GM21528 (cell line): ENCODE measurements around the gene THAP11.
A peak's percentile ranks its signal among the peaks of the same experiment; 100 is the strongest.

ENCODE experiments used
- ATAC-seq: cut with Tn5 transposase; IDR thresholded peaks from one replicate; pipeline ENCODE4 v1.9.1; 2021; ENCODE audit warnings: mild to moderate bottlenecking, moderate library complexity; ENCODE audit not compliant: unreplicated experiment, low FRiP score

THAP11 gene

DNA sequence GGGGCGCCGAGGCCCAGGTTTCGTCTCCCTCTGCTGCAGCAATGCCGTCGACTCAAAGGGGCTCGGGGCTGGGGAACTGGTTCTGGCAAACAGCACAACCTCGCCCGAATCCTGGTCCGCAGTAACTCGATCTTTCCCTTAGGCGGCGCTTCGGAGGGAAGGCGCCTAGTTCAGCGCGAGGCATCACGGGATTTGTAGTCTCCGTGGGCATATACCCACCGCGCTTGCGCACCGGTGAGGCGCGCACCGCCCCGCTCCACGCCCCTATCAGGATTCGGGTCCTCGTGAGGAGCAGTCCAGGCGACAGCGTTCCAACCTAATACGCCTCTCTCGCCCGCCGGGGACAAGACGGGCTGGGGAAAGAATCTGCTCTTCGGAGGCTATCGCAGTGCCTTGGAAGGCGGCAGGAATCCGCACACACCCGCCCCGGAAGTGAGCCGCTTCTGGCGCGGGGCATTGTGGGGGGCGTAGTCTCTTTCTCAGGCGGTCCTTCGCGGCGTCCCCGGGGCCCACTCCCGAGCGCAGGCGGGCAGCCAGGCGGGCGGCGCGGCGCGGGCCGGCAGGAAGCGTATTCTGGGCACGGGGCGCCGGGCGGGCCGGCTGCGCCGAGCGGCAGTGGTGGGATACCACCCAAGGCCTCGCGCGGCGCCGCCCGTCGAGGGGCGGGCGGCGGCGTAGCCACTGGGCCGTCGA lies at the start of gene THAP11:
Gene THAP11, plus strand, starts transcription at position 505 of the 693 bp plus-strand sequence. CDS start 235 bp downstream, outside the sequence.
- peak; percentile 48 for ATAC-seq

DNA sequence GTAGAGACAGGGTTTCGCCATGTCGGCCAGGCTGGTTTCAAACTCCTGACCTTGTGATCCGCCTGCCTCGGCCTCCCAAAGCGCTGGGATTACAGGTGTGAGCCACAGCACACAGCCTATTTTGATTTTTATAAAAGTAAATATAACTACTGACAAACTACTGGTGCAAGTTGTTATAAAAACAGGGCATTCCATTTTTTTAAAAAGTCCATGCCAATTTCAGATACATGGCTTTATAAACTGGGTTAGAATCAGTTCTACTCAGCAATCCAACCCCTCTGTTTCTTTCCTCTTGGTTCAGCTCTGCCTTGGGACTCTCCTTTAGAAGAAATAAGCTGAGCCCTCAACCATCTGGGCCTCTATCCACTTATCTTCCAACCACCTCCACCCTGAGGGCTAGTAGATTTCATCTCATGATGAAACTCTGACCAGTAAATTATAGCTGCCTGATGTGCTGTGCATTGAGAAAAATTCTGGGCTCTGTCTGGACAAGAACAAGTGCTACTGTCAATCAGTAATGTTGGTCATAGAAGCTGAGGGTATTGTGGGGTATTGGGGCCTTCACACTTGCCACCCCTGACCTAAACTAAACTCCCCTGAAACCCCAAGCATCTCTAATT lies 45.9 kb upstream of the THAP11 start:
- no peak for ATAC-seq

DNA sequence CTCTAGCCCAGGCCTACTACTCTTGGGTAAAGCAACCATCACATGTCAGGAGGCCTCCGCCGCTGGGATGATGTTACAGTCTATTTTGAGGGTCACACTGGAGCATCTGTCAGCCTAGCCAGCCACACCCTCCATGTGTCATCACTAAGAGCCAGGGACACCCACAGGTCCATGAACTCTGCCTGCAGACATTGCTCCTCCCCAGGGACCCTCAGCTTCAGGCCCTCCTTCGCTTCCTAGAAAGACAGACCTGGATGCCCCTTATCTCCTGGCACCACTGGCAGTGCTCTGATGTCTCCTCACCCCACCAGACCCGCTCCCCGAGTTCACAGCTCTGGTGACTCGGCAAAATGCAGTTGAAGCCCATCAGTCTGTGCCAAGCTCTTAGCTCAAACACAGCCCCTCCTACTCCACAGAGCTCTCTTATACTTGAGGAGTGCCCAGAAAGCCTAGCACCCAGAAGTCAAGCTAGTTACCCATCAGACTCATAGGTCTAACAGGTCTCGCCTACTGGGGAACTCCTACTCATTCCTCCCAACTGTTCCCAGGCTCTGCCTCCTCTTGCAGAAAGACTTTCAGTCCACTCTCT lies 41.7 kb upstream of the THAP11 start:
- ATAC-seq, result no peak

DNA sequence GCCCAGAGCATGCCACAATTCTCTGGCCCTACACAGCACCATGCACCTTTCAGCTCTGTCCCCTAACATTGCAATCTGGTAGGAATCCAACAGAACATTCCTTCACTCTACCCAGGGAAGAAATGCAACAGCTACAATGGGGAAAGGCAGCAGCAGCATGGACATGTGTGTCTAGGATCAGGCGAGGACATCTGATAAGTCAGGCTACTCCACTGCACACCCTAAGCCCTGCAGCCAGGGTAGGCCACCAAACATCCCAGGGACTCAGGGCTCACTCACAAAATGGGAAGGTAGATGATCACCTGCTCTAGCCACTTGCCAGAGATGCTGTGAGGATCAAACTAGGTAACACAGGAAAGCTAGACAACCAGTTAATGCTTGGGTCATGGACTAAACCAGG lies 40.9 kb upstream of the THAP11 start:
- no peak for ATAC-seq

DNA sequence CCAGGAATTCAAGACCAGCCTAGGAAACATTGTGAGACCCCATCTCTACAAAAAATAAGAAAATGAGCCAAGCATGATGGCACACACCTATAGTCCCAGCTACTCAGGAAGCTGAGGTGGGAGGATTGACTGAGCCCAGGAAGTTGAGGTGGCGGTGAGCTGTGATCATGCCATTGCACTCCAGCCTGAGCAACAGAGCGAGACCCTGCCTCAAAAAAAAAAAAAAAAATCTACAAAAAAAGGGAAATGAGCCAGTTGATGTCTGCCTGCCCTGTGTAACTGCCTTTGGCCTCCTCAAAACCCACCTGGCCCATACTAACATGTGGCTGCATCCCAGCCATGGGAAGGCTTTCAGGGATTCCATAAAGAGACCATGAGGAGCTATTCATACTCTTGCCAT lies 40.2 kb upstream of the THAP11 start:
- ATAC-seq, result no peak

DNA sequence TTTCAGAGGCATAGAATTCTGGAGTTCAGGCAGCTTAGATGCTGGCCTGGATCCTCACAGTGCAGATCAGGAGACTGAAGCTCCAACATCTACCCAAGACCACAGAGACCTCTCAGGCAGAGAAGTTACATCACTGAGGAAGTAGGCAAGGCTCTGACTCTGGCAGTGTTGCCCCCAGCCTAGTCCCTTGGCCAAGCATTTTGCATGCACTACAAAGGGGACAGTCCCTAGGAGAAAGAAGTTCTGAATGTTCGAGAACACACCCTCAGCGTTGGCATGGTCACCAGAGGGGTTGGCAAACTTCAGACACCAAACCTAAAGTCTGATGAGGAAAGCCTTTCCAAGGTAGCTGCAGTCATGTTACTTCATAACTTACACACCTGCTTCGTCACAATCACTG lies 38.2 kb upstream of the THAP11 start:
- no peak for ATAC-seq

DNA sequence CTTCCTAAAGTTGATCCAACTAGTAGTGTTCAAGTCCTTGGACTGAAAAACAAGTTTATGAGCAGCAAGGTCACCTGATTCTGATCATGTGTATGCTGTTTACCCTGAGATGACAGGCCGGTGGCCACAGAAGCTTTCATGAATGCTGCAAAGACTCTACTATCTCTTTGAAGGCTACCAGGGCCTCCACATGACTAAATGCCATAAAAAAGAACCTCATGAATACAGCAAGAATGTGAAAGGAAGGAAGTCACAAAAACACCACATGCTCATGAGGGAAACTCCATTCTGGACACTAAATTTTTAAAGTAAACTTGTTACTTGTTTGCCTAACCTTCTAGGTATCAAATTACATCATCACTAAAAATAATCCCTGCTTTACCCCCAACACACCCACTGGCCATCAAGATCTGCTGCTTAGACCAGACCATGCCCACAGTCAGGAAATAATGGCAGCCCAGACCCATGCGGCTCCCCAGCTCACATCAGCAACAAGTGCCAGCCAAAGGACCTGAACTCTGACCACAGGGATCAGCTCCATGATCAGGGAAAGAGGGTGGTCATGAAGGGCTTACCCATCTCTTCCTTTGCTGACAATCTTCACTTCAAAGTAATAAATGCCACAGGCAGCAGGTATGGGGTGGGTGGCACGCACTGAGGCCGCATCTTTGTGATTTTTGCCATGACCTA lies 37.1 kb upstream of the THAP11 start:
- no peak for ATAC-seq

DNA sequence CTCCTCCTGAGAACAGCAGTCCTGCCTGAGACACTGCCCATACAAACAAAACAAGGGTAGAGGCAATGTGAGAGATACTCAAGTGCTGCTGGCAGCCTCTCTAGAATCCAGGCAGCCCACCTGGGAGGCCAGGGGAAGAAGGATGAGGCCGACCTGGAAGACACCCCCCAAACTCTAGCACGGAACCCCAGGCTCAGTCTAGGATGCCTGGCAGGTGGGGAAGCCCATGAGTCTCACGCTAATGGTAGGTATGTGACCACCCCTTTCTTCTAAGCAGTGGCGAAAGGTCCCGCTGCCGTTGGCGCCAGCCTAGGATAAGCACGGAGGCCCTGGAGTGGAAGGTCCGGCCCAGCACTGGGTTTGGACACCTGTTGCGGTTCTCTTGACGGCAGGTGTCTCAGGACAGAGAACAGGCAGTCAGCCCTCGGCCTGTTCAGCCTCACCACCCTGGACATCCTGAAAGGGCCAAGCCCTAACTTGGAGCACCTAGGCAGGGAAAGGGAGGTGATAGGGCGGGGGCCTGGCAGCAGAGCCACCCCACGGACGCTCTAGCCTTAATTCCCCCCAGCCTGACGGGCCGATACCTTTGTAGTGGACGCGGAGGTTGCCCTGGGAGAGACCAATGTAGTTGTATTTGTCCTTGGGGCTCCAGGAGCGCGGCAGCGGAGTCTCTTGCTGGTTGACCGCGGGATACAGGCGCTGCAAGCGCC lies 36.2 kb upstream of the THAP11 start:
- peak; percentile 14 for ATAC-seq

DNA sequence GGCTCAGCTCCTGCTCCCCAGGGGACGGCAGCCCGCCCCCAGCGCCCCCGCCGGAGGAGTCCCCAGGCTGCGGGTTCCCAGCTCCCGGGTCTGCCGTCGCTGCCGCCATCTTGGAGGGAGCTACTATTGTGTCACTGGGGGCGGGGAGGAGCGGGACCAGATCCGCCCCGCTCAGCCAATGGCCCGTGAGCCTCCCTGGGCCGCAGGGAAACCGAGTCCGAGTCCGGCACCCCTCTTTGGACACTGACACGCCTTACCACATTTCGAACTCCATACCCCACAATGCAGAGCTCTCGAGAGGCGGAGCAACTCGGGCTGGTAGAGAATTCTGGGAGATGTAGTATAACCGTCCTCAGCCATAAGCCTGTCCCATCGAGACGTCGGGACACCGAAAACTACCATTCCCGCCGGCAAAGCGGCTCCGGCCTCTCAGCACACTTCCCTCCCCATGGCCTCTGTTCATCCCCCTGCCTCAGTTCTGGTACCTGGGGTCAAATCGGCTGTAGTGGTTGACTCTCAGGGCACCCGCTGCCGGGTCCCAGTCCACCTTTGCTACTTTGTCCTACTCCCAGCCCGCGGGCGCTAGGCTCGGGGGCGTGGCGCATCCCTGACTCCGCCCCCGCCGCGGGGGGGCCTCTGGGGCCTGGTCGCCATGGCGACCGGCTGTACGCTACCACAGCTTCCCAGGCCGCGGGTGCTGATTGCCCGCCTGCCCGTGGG lies 35.5 kb upstream of the THAP11 start, which contains the start of the genes RANBP10 and TSNAXIP1:
Gene RANBP10, minus strand, starts transcription at position 133 of the 720 bp plus-strand sequence. Its CDS starts 24 bp downstream, at position 109.
Gene TSNAXIP1, plus strand, starts transcription at position 462 of the 720 bp plus-strand sequence. CDS start 261 bp downstream, outside the sequence.
- ATAC-seq, result peak; percentile 92

DNA sequence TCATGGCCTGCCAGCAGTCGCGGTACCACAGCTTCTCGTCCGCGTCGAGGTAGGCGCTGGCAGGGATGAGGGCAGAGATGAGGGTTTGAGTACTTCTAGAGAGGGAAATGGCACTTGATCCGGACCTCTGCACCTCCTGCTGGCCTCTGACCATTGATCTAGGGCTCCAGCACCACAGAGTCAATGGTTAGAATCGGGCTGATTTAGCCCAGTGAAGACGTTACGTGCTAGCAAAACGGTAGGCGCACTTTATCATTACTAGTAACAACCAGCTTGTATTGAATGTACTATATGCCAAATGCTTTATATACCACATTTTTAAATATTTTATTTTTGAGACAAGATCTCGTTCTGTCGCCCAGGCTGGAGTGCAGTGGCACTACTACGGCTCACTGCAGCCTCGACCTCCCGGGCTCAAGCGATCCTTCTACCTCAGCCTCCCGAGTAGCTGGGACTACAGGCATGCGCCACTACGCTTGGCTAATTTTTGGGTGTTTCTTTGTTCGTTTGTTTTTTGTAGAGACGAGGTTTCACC lies 34.9 kb upstream of the THAP11 start:
- no peak for ATAC-seq

DNA sequence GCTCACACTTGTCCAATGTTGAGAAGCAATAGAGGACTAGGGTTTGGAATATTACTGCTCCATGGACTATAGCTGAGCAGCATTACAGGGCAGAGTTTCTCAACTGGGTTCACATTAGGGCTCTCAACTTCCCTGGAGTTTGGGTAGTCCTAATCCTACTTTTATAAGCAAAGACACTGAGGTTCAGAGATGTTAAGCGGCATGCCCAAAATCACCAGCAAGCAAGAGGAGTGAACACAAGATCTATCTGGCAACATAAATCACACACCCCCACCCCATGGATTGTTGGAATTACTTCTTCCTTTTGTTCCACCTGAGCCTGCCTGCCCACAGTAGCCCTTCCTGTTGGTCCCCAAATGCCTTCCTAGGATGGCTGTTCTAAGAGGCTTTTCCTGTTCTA lies 30.2 kb upstream of the THAP11 start:
- ATAC-seq, result no peak

DNA sequence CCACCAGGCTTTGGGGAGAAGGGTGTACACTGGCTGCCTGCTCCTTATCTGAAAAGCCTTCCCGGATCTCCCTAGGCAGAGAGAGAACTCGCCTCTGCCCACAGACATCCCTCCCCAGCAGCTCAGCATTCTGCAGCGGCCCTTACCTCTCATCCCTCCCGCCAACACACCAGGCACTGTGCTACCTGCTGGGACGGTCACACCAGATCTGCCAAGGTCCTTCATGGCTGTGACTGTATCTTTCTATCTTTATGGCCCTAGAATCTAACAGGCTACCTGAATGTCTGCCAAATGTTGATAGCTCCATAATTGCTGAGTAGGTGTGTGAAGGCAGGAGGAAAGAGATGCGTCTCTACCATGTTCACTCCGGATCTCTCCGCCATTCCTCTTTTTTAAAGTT lies 27.6 kb upstream of the THAP11 start:
- ATAC-seq, result no peak

DNA sequence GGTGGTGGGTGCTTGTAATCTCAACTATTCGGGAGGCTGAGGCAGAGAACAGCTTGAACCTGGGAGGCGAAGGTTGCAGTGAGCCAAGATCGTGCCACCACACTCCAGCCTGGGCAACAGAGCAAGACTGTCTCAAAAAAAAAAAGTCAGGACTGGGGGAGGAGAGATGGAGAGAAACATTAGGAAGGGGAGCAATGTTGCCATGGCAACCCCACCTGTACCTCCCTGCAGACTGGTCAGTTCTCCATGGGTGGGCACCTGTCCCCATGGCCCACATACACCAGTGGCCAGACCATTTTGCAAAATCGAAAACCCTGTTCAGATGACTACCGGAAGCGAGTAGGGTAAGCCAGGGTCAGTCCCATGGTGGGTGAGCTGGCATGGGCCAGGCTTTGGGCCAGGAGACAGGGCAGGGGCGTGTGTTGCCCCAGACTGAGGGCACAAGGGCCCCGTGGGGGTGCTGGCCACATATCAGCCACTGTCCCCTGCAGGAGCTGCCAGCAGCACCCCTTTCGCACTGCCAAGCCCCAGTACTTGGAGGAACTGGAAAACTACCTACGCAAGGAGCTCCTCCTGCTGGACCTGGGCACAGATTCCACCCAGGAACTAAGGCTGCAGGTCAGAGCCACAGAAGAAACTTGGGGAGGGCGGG lies 21.4 kb upstream of the THAP11 start:
- no peak for ATAC-seq

DNA sequence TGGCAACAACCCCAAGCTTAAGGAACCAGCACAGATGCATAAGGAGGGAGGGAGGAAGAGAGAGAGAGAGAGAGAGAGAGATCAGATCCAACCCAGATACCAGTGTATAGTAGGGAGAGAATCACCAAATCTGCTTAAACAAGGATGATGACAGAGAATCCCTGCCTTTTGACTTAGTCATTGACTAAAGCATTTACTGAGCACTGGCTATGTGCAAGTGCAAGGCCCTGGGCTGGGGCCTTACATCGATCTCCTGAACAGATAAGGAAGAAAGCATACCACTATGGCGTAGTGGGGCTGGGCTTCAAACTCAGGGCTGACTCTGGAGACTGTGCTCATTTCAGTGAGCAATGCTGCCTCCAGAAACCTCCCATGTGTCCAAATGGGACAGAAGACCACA lies 19.6 kb upstream of the THAP11 start:
- no peak for ATAC-seq

DNA sequence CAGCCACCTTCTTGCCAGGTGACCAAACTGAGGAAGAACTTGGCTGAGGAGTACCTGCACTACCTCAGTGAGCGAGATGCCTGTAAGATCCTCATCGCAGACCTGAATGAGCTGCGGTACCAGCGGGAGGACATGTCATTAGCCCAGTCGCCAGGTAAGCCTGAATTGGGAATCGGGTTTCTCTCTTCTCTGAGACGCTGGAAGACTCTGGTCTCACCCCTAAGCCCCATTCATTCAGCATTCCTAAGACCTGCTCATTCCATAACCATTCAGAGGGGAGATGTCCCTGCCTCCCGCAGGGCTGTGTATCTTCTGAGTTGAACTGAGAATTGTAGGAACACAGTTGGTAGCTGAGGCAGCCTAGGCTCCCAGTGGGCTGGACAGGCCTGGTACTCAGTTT lies 17.0 kb upstream of the THAP11 start:
- no peak for ATAC-seq

DNA sequence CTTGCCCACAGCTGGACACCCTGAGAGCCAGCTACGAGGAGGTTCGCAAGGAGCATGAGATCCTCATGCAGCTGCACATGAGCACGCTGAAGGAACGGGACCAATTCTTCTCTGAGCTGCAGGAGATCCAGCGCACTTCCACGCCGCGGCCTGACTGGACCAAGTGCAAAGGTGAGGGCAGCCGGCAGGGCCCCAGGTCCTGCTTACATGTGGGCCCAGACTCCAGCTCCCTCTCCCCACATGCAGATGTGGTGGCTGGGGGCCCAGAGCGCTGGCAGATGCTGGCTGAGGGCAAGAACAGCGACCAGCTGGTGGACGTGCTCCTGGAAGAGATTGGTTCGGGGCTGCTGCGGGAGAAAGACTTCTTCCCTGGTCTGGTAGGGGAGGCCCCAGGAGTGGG lies 16.2 kb upstream of the THAP11 start:
- ATAC-seq, result no peak

DNA sequence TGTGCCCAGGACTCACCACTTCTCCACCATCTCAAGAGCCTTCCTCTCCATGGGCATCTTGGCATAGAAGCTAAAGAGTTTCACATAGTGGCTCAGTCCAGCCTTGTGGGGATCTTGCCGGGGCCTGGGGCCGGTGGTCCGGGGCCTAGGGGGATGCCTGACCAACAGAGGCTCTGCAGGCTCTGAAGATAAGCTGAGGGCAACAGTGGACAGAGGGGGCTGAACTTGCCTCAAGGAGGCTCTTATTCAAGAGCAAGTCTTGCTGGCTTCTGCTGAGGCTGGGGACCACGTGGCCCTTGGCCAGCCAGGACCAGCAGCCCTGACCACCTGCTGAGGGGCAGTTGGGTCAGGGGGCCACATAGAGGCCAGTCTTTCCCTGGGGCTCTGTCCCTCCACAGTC lies 13.5 kb upstream of the THAP11 start:
- no peak for ATAC-seq

DNA sequence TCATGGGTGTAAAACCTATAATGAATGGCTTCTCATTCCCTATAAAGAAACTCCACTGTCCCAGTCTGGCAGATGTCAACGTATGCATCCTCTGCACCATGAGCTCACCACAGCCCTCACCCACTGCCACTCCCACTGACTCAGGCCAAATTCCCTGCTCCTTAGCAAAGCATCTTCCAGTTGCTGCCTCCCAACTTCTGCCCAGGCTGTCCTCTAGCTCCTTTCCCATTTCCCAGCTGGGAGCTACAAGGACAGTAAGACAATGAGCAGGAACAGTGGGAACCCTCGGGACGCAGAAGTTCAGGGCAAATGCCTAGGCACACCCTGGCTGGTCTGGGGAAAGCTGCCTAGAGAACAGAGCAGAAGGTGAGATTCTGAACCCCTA lies 9.1 kb upstream of the THAP11 start:
- no peak for ATAC-seq
